ENCODE data around the gene DYNLL1. TPM values are rescaled to one million over a fixed set of nuclear protein-coding genes. Genes with fewer than 3 reads are reported as not detected.
"Not testable (repeated sequence)": the region's sequence is repeated elsewhere in the genome, so short reads cannot be mapped to it uniquely, and the experiment has no call there.

DYNLL1 gene
- total and polyA plus RNA-seq, 2 of the 13 experiments (the other 11 are each of a cell fraction or from before 2014, with no cell fraction given): 271 to 294 TPM

DNA sequence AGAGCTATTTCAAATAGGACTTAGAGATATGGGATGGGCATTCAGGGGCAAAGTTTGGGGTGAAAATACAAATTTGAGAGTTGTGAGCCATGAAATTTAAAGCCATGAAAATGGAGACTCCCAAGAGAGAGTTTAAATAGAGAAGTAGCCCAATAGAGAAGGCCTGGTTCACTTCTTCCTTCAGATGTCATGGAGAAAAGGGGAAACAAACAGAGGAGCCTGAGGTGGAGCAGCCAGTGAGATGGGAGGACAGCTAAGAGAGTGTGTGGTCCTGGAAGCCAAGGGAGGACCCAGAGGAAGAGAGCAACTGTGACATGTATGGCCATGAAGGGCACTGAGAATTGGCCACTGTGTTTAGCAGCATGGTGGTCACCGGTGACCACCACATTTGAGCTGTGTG, 12.3 kb upstream of the DYNLL1 start (continued):
- TF ChIP-seq, protein P1, sequence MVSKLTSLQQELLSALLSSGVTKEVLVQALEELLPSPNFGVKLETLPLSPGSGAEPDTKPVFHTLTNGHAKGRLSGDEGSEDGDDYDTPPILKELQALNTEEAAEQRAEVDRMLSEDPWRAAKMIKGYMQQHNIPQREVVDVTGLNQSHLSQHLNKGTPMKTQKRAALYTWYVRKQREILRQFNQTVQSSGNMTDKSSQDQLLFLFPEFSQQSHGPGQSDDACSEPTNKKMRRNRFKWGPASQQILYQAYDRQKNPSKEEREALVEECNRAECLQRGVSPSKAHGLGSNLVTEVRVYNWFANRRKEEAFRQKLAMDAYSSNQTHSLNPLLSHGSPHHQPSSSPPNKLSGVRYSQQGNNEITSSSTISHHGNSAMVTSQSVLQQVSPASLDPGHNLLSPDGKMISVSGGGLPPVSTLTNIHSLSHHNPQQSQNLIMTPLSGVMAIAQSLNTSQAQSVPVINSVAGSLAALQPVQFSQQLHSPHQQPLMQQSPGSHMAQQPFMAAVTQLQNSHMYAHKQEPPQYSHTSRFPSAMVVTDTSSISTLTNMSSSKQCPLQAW (CRISPR knock-in tag; IDR thresholded peaks at IDR 0.05): no peak
- TF ChIP-seq ZNF180 (CRISPR knock-in tag; IDR thresholded peaks at IDR 0.05; ENCODE audit: borderline replicate concordance, low read depth) (no peak), ZNF776 (CRISPR knock-in tag; IDR thresholded peaks at IDR 0.05) (no peak), RXRB (CRISPR knock-in tag; IDR thresholded peaks at IDR 0.05; ENCODE audit: borderline replicate concordance) (no peak), KDM4B (CRISPR knock-in tag; IDR thresholded peaks at IDR 0.05) (no peak), EP300 (IDR thresholded peaks at IDR 0.05; ENCODE audit: low read depth in 2 of 2, low read length in 2 of 2) (no peak), EP300 (CRISPR knock-in tag; IDR thresholded peaks at IDR 0.05; ENCODE audit: borderline replicate concordance) (no peak), ZNF232 (CRISPR knock-in tag; IDR thresholded peaks at IDR 0.05; ENCODE audit: borderline replicate concordance) (no peak), GTF2F1 (IDR thresholded peaks at IDR 0.05; ENCODE audit: low read length) (no peak), ZNF616 (CRISPR knock-in tag; IDR thresholded peaks at IDR 0.05; ENCODE audit: low read depth) (no peak)

DNA sequence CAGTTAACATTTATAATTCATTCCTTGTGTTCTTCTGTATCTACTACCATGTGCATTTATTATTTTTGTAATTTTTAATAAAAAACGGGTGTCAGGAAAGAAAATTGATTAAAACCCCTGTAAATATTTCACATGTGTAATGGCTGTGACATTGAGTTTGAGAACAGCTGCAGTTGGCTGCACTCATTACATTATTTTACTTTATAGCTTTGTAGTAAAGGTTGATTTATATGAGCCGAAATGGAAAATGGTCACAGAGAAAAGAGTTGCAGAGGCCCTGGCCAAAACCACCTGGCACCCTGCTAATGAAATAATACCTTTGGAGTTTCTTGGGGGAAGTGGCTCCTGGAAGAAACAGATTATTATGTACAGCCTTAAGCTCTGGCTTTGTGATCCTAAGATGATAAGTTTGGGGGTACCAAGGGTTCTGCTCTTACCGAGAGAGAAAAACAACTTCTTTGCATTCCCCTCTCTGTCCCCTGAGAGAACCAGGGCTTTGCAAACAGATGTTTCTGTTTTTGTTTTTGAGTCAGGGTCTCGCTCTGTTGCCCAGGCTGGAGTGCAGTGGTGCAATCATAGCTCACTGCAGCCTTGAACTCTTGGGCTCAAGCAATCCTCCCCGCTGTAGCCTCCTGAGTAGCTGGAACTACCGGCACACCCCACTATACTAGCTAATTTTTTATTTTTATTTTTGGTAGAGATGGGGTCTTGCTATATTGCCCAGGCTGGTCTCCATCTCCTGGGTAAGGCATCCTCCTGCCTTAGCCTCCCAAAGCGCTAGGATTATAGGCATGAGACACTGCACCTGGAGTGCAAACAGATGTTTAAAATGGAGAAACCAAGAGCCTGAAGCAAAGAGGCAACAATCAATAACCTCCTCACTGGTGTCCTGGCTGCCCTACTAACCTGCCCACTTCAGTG, 9.7 kb upstream of the DYNLL1 start:
- CTCF ChIA-PET (ENCODE audit: low intra/inter-chr PET ratio, low total read pairs): no interaction called here
- Histone ChIP-seq H4K20me1 (ENCODE audit: insufficient read depth, low read length) (no peaks in the 10 kb centered on the region), H3K4me2 (ENCODE audit: low read depth, low read length) (no peak overlapping the region), H3K36me3 (replicated peaks in 1 of 2; ENCODE audit: control insufficient read depth in 1 of 2, insufficient read depth in 2 of 2, low read length in 2 of 2) (no peaks in the 10 kb centered on the region), H3K4me3 (replicated peaks in 1 of 3; ENCODE audit: insufficient read depth in 1 of 3, low read depth in 2 of 3, low read length in 3 of 3) (no peak overlapping the region), H3K9ac (ENCODE audit: insufficient read depth, low read depth, low read length) (no peak overlapping the region), H3K27me3 (ENCODE audit: control insufficient read depth in 1 of 2, insufficient read depth in 2 of 2, low read length in 2 of 2) (no peaks in the 10 kb centered on the region), H3K79me2 (ENCODE audit: insufficient read depth, low read length) (no peaks in the 10 kb centered on the region), H3K4me1 (ENCODE audit: insufficient read depth, low read length) (no peaks in the 10 kb centered on the region), H3K9me3 (ENCODE audit: low read length) (no peaks in the 10 kb centered on the region), H3K27ac (ENCODE audit: extremely low read length, insufficient read depth, low read length) (no peak overlapping the region), H2AFZ (ENCODE audit: low read length) (no peak overlapping the region)
- POLR2A ChIA-PET: interaction anchor here (0.6 to 1.1 kb wide), 2 partner anchors 10 to 32 kb away, joined by 3 read pairs; partner anchors contain the start of gene DYNLL1
- 89% methylated on average over 7 of the region's 7 CpGs for WGBS (ENCODE audit: low lambda C conversion rate)
- TF ChIP-seq KDM1A (CRISPR knock-in tag; IDR thresholded peaks at IDR 0.05) (no peak), PAWR (CRISPR knock-in tag; IDR thresholded peaks at IDR 0.05; ENCODE audit: borderline replicate concordance) (no peak), SOX5 (CRISPR knock-in tag; IDR thresholded peaks at IDR 0.05; ENCODE audit: borderline replicate concordance) (no peak), ZMYM3 (CRISPR knock-in tag; IDR thresholded peaks at IDR 0.05) (0 out of 2 replicates have a peak, but pooled peaks have one; percentile 18), ZNF121 (CRISPR knock-in tag; IDR thresholded peaks at IDR 0.05) (peak; percentile 82)
- in situ Hi-C loops (cut with HindIII; ENCODE audit: extremely low pct_ligation_motif_present, low pct_unique_long_range_greater_than_20kb): no loop called here
- intact Hi-C loops (cut with micrococcal nuclease; ENCODE audit: unreplicated experiment): no loop called here
- no peak for FAIRE-seq
- DNase-seq (ENCODE audit: low spot score): no peak
- no peak for ATAC-seq
- BruUV-seq (replicated peaks): no TSS peak

DNA sequence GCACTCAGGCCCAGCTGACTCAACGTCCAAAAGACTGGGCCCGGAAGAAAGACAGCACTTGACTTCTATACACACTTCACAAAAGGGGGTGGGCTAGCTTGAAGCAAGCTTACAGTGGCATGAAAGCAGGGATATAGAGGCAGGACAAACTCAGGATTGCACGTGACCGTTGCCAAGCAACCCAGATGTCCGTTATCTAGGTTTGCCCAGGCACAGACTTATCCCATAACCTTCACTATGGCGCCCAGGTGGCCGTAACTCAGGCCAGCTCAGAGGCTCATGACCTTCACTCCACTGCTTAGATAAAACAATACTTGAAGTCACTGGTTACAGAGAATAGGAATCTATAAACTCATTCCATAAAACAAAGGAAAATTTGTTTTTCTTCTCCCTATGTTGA, 8.4 kb upstream of the DYNLL1 start:
- H2AFZ ChIP-seq (ENCODE audit: low read length); BruUV-seq (replicated peaks); ATAC-seq; H3K4me2 ChIP-seq (ENCODE audit: low read depth, low read length); H3K4me1 ChIP-seq (ENCODE audit: insufficient read depth, low read length); H3K27ac ChIP-seq (ENCODE audit: extremely low read length, insufficient read depth, low read length); H3K79me2 ChIP-seq (ENCODE audit: insufficient read depth, low read length); in situ Hi-C loops (cut with HindIII; ENCODE audit: extremely low pct_ligation_motif_present, low pct_unique_long_range_greater_than_20kb); intact Hi-C loops (cut with micrococcal nuclease; ENCODE audit: unreplicated experiment); DNase-seq (ENCODE audit: low spot score); H3K4me3 ChIP-seq (replicated peaks in 1 of 3; ENCODE audit: insufficient read depth in 1 of 3, low read depth in 2 of 3, low read length in 3 of 3); H4K20me1 ChIP-seq (ENCODE audit: insufficient read depth, low read length); CTCF ChIA-PET (ENCODE audit: low intra/inter-chr PET ratio, low total read pairs); H3K27me3 ChIP-seq (ENCODE audit: control insufficient read depth in 1 of 2, insufficient read depth in 2 of 2, low read length in 2 of 2); H3K9ac ChIP-seq (ENCODE audit: insufficient read depth, low read depth, low read length); H3K36me3 ChIP-seq (replicated peaks in 1 of 2; ENCODE audit: control insufficient read depth in 1 of 2, insufficient read depth in 2 of 2, low read length in 2 of 2); FAIRE-seq; POLR2A ChIA-PET; H3K9me3 ChIP-seq (ENCODE audit: low read length): not testable (repeated sequence)
- 85% methylated on average over 7 of the region's 7 CpGs for WGBS (ENCODE audit: low lambda C conversion rate)
